HG03460 (cell line): ENCODE results near the gene BPIFB1.

ENCODE experiments used
- ATAC-seq: cut with Tn5 transposase; IDR thresholded peaks from one replicate; pipeline ENCODE4 v1.9.1; 2021; ENCODE audit not compliant: unreplicated experiment

Gene BPIFB1

DNA sequence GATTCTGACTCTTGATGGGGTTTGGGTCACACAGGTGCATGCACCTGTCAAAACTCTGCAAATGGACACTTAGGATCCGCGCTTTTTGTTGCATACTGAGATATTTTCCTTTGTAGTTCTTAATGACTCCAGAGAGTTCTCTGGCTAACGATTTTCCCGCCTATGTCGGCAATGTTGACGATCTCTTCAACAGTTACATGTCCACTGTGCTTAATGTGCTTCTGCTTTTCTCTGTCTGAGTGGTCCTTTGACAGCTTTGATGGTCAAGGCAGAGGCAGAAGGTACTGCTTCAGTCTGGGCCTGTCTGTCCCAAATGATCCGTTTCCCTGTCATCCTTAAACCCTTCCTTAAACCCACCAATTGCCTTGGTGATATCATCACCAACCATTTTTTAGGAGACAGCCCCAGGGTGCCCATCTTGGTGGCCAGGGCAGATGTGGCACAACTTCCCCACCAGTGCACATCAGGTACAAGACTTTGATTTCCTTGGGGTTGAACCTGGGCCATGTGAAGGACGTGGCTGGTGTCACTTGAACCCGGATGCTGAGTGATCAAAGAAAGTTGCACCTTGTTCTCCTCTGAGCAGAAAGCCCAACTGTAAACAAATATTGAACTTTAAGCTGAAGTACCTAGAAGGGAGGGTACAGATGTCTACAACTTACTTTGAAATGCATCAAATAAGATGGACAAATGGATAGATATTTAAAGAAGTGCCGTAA is 10.7 kb upstream of the BPIFB1 start:
- no peak for ATAC-seq

DNA sequence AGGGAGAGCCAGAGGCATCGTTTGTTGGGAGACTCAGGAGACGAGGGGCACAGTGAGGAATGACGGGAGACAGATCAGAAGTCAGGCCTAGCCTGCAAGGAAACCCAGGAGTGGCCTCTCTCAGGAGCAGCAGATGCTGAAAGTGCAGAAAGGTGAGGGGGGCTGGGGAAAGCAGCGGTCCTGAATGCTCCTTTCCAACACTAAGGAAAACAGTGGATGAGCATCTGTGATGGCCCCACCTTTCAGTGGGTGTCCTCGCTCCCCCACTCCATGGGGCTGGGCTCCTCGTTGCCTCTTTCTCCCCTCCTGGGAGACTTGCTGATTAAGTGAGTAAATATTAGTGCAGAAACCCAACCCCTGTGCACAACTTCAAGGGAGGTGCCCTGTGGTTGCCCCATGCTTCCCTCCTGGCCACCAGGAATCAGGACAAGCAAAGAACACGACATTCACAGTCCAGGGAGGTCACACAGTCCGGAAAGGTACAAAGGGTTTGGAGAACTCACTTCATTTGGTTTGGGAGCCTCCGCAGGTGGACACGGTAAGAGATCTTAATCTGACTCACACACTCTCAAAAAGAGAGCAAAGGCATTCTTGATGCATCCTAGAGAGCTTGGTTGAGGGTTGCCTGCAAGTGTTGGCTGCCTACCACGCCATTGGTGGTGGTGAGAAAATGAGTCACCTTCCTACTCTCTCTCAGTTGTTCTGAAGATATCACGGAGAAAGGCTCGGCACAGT is 9.7 kb upstream of the BPIFB1 start:
- ATAC-seq: no peak

DNA sequence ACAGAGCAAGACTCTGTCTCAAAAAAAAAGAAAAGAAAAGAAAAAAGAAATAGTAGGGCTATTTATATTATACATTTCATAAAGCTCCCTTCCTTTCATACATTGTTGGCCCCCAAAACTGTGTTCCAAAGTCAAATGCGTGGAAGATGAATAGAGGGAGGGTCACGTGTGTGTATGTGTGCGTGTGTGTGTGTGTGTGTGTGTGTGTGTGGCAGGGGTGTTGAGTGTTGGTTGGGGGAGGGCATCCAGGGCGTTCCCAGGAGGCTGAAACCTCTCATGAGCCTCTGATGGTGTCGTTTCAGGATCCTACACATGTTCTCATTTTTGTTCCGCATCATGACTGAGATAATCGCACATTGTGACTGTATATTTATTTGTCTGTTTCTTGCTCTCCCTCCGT is 7.8 kb upstream of the BPIFB1 start:
- ATAC-seq: no peak

GRCh38 chr20:33275871-33276270 is 7.1 kb upstream of the BPIFB1 start:
- no peak for ATAC-seq

DNA sequence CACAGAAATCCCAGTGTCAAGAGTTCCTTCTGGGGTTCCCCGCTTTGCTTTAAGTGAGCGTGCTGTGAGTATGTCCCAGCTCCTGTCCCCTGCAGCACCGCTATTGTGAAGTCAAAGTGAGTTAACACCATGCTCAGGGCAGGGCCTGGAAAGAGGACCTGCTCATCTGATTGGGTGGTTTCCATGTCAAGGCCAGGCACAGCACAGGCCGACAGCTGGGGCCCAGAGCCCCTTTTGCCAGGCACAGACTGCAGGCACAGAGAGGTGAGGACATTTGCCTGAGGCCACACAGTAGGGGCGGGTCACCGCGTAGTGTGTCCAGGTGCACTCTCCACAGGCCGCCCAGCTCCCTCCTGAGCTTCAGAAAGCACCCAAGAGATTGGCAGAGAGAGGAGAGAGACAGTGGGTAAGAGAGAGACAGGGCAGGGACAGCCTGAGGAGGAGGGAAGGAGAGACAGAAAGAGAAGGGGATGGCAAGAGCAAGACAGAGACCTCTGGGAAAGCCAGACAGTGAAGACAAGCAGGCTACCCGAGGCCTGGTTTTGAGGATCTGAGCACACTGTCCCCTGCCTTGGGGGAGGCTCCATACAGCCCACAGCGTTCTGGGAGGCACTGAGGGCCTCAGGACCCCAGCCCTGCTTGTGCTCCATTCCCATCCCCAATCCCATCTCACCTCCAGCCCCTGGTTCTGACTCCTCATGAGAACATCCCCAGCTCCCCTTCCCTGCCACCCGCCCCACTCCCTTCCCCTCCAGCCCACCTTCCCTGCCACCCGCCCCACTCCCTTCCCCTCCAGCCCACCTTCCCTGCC is 6.5 kb upstream of the BPIFB1 start:
- ATAC-seq: no peak

DNA sequence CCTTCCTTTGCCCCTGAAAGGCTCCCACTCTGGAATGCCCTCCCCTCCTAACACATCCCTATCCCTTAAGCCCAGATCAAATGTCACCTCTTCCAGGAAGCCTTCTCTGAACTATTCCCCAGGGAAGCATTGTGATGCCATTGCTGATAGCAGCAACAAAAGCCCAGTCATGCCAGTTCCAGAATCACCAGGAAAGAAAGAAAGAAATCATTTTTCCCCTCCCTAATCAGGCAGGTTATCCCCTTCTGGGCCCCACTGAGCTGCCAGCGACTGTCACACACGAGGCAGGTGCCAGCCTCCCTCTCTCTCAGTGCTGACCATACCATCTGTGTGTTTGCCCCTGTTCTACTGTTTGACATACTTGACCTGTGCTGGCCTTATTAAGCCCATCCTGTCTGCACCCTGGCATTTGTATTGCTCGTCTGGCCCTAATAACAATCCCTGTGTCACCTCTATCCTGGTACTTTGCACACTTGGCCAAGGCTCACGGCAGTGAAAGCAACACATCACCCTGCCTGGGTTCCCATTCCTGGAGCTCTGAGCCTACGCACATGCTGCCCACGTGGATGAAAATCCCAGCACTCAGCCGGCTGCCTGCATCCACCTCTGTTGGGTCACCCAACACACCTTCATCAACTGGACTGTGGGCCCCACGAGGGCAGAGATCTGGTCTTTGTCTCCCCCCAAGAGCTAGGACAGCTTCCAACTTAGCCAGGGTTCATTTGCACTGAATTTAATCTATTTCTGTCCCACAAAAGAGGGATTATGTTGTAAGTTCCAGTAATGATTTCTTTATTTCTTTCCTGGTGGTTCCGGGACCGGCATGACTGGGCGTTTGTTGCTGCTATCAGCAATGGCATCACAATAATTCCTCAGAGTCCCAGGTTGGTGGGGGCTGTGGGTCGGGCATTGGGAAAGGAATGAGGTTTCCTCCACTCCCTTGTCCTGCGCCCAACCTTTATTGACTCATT is 5.3 kb upstream of the BPIFB1 start:
- no peak for ATAC-seq

DNA sequence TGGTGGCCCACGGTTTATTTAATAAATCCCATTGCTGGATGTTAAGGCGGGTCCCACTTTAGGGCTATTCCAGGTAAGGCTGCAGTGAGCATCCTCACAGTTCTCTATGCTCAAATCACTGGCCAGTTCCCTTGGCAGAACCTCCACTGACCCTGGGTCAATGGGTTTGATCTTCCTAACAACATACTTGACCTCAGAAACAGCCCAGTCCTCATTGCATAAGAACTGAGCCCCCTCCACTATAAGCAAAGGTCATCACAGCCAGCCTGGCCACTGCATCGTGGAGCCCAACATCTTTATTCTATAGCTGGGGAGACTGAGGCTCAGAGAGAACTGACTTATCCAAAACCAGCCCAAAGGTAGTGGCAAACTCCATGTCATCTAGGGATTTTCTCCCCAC is 4.3 kb upstream of the BPIFB1 start:
- no peak for ATAC-seq

DNA sequence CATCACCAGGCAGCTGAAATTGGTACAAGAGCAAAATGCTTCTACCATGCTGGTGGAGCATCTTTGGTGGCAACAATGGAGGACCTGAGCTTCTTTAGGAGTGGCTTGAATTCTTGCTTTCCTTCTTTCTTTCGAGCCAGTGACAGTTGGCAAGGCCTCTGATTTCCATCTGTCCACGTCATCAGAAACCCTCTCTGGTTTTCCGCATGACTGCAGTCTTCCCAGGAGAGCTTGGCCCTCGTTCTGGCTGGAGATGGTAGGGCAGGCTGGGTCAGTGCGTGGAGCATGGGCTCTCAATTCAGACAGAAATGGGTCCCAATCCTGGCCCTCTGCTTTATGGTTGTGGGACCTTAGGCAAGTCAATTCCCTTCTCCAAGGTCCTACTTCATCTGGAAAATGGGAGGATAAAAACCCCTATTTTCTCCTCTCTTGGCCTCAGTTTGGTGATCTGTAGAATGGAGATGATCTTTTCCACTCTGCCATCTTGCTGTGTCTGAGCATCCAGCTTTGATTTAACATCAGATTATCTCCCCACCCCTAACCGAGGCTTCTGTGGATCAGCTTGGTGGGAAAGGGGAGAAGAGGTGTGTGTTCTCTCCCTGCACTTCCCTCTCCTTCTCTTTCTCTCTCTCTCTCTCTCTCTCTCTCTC is 3.6 kb upstream of the BPIFB1 start:
- no peak for ATAC-seq

DNA sequence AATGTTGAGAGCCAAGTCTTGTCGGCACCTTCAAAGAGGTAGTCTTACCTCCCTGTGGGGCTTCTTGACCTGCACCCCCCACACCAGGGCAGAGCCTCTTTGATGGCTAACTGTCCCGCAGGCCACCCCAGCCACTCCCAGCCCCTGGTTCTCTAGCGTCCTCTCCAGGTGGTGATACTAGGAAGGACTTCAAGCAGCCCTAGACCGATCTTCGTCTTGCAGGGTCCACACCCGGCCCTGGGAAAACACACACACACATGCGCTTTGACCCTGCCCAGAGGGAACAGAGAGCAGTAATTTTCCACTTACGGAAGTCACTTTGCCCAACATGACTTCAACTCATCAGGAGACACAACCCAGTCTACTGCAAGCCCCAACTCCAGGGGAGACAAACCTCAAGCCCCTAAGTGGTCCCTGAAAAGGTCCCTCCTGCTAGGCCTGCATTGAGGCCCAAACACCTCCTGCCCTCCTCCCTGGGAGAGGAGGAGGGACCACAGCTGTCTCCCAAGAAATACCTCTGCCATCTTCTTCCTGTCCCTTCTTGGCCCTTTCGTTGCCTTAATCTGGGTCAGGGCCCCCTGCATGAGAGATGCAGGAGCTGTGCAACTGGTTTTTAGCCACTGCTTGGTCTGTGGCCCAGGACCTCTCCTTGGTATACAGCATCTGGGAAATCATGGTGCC is 2.9 kb upstream of the BPIFB1 start:
- ATAC-seq: no peak

DNA sequence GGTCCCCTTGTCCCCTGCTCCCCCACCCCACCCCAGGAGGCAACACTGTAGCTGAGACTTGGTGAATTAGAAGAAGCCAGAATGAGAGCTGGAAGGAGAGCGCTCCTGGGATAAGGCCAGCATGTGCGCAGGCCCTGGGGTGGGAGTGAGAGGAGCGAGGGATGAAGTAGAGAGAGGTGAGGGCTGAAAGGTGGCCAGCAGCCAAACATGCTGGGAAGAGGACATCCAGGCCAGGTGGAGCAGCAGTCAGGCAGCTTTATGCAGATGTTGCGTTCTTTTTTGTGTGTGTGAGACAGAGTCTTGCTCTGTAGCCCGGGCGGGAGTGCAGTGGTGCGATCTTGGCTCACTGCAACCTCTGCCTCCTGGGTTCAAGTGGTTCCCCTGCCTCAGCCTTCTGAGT is 2.2 kb upstream of the BPIFB1 start:
- no peak for ATAC-seq

DNA sequence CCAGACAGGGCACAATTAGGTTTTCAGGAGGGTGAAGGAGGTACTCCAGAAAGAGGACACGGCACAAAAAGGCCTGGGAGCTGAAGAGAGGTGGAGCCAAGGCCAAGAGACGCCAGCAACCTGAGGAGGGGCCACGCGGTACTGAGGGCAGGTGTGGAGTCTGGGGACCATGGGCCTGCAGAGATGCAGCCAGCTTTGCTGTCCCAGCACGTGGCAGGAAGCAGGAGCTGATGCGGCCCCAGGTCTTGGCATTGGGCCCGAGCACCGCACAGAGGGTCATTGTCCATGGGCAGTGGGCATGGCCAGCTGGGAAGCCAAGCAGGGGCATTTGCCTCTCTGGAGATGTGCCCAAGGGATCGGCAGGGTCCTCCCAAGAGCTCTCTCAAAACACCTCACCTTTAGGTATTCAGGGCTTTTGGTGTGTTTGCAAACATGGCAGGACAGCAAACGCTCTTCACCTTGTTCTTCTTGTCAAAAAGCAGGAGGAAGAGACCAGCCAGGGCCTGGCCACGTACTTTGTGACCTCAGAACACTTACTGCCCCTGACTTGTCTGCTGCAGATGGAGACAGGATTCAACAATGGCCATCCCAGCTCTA is 1.4 kb upstream of the BPIFB1 start:
- ATAC-seq: no peak

GRCh38 chr20:33282196-33282934 is 649 bp upstream of the BPIFB1 start:
- ATAC-seq: no peak

- no peak for ATAC-seq
These were observed 1.3 kb downstream of the BPIFB1 start for GRCh38 chr20:33284284-33284683.

GRCh38 chr20:33284937-33285336 is 1.9 kb downstream of the BPIFB1 start:
- no peak for ATAC-seq

DNA sequence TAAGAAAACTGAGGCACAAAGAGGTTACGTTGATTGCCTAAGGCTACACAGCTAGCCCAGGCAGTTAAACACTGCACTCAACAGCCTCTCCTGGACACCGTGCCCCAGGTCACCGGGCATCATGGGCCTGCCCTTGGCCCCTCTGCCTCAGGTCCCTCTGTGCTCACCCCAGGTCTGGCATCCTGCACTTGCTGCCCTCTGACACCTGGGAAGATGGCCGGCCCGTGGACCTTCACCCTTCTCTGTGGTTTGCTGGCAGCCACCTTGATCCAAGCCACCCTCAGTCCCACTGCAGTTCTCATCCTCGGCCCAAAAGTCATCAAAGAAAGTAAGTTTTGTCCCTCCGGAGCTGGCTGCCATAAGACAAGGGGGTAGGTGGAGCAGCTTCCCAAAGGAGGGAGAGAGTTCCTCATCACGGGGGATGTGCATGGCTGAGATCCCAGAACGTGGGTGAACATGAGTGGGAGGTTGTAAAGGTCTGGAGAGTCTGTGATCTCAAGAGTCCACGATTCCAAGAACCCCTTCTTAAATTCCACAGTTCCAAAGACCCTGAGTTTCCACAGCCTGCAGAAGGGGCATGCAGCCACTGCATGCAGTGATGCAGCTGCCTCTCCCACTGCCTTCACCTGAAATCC is 3.0 kb downstream of the BPIFB1 start:
- ATAC-seq: no peak

DNA sequence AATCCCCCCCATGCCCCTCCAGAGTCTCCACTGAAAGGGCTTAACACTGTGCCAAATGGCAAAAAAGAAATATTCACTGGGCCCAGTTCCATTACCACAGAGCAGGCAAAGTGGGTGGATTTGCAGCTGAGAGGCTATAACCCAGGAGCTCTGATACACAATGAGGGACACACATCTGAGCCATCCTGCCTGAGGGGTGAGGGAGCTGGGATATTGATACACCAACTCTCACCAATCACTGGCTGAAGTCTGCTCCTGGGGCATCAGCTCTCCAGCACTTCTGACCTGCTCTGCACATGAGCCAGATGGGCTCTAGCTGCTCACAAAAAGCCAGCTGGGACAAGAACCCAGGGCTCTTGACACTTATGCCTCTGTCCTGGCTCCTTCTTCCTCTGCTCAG is 4.9 kb downstream of the BPIFB1 start:
- no peak for ATAC-seq

DNA sequence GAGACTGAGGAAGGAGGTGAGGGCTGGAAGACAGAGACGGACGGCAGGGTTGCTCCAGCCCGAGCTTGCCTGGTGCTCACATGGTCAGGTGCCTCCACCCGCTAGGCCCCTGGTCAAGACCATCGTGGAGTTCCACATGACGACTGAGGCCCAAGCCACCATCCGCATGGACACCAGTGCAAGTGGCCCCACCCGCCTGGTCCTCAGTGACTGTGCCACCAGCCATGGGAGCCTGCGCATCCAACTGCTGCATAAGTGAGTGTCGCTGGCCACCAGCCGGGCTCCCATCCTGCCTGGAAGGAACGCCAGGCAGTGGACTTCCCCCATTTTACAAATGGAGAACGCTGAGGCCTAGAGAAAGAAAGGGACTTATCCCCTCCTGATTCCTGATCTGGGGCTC is 7.8 kb downstream of the BPIFB1 start:
- no peak for ATAC-seq

DNA sequence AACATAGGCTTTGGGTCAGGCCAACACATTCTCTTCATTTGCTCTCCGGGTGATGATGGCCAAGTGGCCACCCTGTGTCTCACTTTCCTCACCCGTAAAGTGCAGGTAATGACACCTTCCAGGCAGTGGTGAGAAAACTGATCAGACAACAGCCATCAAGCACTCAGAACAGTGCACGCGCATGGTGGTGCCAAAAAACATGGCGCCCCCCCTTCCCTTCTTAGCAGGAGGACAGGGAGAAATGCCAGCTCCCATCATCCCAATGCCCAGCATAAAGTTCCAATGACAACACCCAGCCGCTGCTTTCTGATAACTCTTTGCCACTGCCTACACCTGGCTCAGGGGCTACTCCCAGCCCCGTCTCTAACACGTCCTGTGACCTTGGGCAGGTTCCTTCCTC is 8.4 kb downstream of the BPIFB1 start:
- no peak for ATAC-seq
